Camera-type eye (tissue), 1 donor: ENCODE data around the gene NHERF2. TPM values are rescaled to one million over a fixed set of nuclear protein-coding genes. Genes with fewer than 3 reads are reported as not detected.

ENCODE experiments used
- total RNA-seq: library from RNA; depleted of rRNA; stranded (reverse); fragments of >200 nt; gene quantifications from one replicate; pipeline ENCODE4 v1.2.3, GENCODE V29; 2014

NHERF2 gene
- 36.8 TPM for total RNA-seq

GRCh38 chr16:2026461-2027023, at the start of gene NHERF2:
Gene NHERF2 (plus strand): TSS chr16:2026902. CDS start chr16:2027006, 104 bp downstream.

GRCh38 chr16:1981398-1981836, 45.3 kb upstream of the NHERF2 start, which contains the start of gene NOXO1:
Gene NOXO1 (minus strand): TSS chr16:1981469. CDS start chr16:1981179, 290 bp downstream.

GRCh38 chr16:1983544-1984346, 43.0 kb upstream of the NHERF2 start, which contains the start of gene GFER:
Gene GFER (plus strand): TSS chr16:1984193. CDS start chr16:1984219, 26 bp downstream.

GRCh38 chr16:1989209-1990100, 37.2 kb upstream of the NHERF2 start, which contains the start of gene SYNGR3:
Gene SYNGR3 (plus strand): TSS chr16:1989970. CDS start chr16:1990103, 133 bp downstream.

GRCh38 chr16:2009791-2010510, 16.8 kb upstream of the NHERF2 start, which contains the start of gene ZNF598:
Gene ZNF598 (minus strand): TSS chr16:2009821.

GRCh38 chr16:2019518-2019920, 7.2 kb upstream of the NHERF2 start, which contains the start of gene NPW:
Gene NPW (plus strand): TSS chr16:2019785.

GRCh38 chr16:2047330-2048115, 20.8 kb downstream of the NHERF2 start, which contains the start of the genes NTHL1 and TSC2:
Gene NTHL1 (minus strand): TSS chr16:2047834. CDS start chr16:2047823, 11 bp downstream.
Gene TSC2 (plus strand): TSS chr16:2047985. CDS start chr16:2048616, 631 bp downstream.

Other genes with a start within 250 kb of the NHERF2 start
- 93.1 TPM for gene SPSB3, start 244.3 kb upstream of the NHERF2 start, total RNA-seq
- 56.1 TPM for gene NUBP2, start 243.9 kb upstream of the NHERF2 start, total RNA-seq
- 0.55 TPM for gene IGFALS, start 233.2 kb upstream of the NHERF2 start, total RNA-seq
- 55.9 TPM for gene HAGH, start 200.1 kb upstream of the NHERF2 start, total RNA-seq
- 35.6 TPM for gene FAHD1, start 199.7 kb upstream of the NHERF2 start, total RNA-seq
- gene MEIOB, start 154.7 kb upstream of the NHERF2 start, total RNA-seq = 0.60 TPM
- 0.38 TPM for gene HS3ST6, start 108.5 kb upstream of the NHERF2 start, total RNA-seq
- gene MSRB1, start 83.7 kb upstream of the NHERF2 start, total RNA-seq = 5.7 TPM
- gene RPL3L, start 72.2 kb upstream of the NHERF2 start, total RNA-seq = 6.3 TPM
- gene NDUFB10, start 67.4 kb upstream of the NHERF2 start, total RNA-seq = 71.7 TPM
- gene RPS2, start 62.1 kb upstream of the NHERF2 start, total RNA-seq = 801 TPM
- gene RNF151, start 60.0 kb upstream of the NHERF2 start, total RNA-seq = not detected
- 32.0 TPM for gene TBL3, start 54.8 kb upstream of the NHERF2 start, total RNA-seq
- 0.55 TPM for gene NOXO1, start 45.4 kb upstream of the NHERF2 start, total RNA-seq
- 14.7 TPM for gene GFER, start 42.7 kb upstream of the NHERF2 start, total RNA-seq
- gene SYNGR3, start 36.9 kb upstream of the NHERF2 start, total RNA-seq = 6.5 TPM
- 20.3 TPM for gene ZNF598, start 17.1 kb upstream of the NHERF2 start, total RNA-seq
- 2.0 TPM for gene NPW, start 7.1 kb upstream of the NHERF2 start, total RNA-seq
- 17.2 TPM for gene NTHL1, start 20.9 kb downstream of the NHERF2 start, total RNA-seq
- 103 TPM for gene TSC2, start 21.1 kb downstream of the NHERF2 start, total RNA-seq
- gene PKD1, start 109.0 kb downstream of the NHERF2 start, total RNA-seq = 195 TPM
- 6.1 TPM for gene RAB26, start 121.7 kb downstream of the NHERF2 start, total RNA-seq
- gene TRAF7, start 128.9 kb downstream of the NHERF2 start, total RNA-seq = 38.7 TPM
- gene CASKIN1, start 169.7 kb downstream of the NHERF2 start, total RNA-seq = 7.3 TPM
- gene MLST8, start 178.6 kb downstream of the NHERF2 start, total RNA-seq = 34.4 TPM
- gene BRICD5, start 184.0 kb downstream of the NHERF2 start, total RNA-seq = 12.3 TPM
- gene PGP, start 187.9 kb downstream of the NHERF2 start, total RNA-seq = 15.1 TPM
- 37.4 TPM for gene E4F1, start 196.7 kb downstream of the NHERF2 start, total RNA-seq
- gene DNASE1L2, start 209.5 kb downstream of the NHERF2 start, total RNA-seq = 1.2 TPM
- 40.5 TPM for gene ECI1, start 224.7 kb downstream of the NHERF2 start, total RNA-seq
- 117 TPM for gene RNPS1, start 241.2 kb downstream of the NHERF2 start, total RNA-seq